Stimulated activated CD4-positive, alpha-beta T cell treated with anti-CD3 and anti-CD28 coated beads, Interleukin-4, amount 100 ng/mL, for 4 hours (primary cell): Measurements from ENCODE around the gene TNFSF9.
"Not testable (repeated sequence)": the region's sequence is repeated elsewhere in the genome, so short reads cannot be mapped to it uniquely, and the experiment has no call there.

Source experiments
- DNase-seq, 2 experiments: peaks; one replicate each; pipeline ENCODE4 v3.0.0-alpha.2; 2020

Gene TNFSF9

DNA sequence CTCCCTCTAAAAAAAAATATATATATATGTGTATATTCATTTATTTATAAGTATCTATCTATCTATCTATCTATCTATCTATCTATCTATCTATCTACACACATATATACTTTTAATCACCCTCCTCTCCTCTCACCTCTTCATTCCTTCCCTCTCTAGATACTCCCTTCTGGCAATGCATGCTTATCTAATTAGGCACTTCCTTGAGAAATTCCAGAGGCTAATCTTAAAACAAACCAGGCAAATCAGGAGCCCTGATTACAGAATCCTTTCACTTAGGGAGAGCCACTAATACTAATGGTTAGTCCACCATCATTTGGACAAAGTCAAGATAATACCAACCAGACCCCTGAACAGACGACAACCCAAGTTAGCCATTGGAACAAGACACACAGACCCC is 42.5 kb downstream of the TNFSF9 start:
- DNase-seq, result no peak

DNA sequence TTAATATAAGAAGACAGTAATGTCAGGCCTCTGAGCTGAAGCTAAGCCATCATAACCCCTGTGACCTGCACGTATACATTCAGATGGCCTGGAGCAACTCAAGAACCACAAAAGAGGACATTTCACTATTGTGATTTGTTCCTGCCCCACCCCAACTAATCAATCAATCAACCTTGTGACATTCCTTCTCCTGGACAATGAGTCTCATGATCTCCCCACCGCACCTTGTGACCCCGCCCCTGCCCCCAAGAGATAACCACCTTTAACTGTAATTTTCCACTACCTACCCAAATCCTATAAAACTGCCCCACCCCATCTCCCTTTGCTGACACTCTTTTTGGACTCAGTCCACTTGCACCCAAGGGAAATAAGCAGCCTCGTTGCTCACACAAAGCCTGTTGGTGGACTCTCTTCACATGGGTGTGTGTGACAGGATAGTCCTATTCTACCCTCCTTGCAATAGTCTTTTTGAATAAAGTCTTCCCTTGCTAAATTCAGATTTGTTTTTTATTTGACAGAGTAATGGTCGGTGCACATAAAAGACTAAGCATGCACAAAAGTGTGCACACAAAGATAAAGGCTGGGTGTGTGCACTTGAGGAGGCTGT is 46.1 kb downstream of the TNFSF9 start:
- no peak for DNase-seq

DNA sequence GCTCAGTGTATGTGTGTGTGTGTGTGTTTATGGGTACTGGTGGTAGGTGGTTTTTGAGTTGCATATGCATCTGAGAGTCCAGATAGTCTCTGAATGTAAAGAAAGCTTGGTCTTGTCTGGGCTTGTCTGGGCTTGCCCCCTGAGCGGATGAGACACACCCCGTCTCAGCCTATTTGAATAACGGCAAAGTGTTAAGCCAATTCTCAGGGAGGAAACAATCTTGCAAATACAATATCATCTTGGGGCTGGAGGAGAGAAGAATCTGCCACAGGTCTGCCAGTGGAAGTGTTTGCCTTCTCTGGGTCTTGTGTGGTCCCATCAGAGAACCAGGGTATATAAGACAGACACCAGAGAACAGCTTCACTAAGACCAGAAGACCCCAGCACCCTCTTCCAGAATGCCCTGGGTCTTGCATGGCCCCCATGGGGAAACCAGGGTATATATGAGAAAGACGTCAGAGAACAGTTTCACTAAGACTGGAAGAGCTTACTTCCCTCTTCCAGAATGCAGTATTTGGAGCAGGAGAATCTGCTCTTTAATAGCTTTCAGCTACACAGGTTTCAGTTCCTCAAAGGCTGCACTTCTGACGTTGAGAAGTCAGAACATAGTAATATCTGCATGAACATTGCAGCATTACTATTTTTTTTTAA is 46.8 kb downstream of the TNFSF9 start:
- DNase-seq, result no peak

DNA sequence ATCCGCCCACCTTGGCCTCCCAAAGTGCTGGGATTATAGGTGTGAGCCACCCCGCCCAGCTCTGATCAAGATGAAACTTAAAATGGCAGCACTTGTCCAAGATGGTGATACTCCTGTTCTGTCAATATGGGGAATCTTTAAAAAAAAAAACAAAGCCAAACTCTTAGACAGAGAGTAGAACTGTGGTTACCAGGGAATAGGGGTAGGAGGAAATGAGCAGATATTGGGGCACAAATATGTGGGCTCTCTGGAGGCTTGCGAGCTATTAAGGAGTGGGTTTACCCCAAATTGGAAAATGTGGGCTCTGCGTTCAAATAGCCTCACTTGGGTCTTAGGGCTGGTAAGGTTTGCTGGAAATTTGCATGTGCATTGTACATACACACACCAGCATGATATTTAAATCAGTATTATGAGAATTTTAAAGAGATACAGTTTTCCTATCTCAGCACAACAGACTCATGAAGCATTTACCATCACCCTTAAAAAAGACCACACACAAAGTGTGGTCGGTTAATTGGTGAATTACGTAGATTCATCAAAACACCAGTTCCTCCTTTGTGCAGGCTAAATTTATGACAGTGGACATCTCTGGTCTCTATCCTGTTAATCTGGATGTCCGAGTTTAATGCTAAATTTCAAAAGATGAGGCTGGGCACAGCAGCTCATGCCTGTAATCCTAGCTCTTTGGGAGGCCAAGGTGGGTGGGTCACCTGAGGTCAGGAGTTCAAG is 48.8 kb downstream of the TNFSF9 start:
- no peak for DNase-seq

DNA sequence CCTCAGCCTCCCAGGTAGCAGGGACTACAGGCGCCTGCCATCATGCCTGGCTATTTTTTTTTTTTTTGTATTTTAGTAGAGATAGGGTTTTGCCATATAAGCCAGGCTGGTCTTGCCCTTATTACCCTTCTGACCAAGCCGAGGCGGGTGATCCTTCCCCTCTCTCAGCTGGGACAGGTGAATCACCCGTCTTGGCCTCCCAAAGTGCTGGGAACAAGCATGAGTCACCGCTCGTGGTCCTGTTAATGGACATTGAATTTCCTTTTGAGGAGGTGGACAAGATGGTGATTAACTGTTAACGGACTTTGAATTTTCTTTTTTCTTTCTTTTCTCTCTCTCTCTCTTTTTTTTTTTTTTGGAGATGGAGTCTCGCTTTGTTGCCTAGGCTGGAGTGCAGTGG is 49.5 kb downstream of the TNFSF9 start:
- DNase-seq, result no peak

DNA sequence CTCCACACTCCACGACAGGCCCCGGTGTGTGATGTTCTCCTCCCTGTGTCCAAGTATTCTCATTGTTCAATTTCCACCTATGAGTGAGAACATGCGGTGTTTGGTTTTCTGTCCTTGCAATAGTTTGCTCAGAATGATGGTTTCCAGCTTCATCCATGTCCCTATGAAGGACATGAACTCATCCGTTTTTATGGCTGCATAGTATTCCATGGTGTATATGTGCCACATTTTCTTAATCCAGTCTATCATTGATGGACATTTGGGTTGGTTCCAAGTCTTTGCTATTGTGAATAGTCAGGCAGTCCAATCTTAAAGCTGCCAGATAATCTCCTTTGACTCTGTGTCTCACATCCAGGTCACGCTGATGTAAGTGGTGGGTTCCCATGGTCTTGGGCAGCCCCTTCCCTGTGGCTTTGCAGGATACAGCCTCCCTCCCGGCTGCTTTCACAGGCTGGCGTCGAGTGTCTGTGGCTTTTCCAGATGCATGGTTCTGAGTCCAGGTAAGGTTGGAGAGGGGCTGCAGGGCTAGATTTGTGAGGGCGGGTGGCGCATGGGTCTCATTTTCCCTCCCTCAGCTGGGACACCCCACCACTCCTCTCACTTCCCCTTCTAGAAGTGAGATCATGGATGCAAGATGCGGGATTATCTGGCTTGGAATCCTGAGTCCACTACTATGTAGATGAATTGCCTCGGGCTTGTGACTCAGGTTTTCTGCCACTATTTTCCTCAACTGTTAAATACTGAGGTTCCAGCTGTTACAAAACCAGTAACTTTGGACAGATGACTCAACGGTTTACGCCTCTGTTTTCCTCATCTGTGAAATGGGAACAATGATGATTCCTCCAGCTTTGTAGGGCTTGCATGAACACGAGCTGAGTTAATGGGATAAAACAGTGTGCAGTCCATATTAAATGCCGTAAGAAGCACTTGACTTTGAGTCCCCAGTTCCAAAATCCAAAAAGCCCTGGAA is 52.0 kb downstream of the TNFSF9 start:
- not testable (repeated sequence) for DNase-seq
